Upper lobe of left lung (tissue), 4 donors: Measurements from ENCODE around the gene ADAMTS7.
"Not testable (repeated sequence)": the region's sequence is repeated elsewhere in the genome, so short reads cannot be mapped to it uniquely, and the experiment has no call there.

Source experiments
- EP300 ChIP-seq, 4 donors: sonication (generic); formaldehyde crosslinking; IDR thresholded peaks; one replicate each; pipeline ENCODE4 v1.5.1; 2017; ENCODE audit warnings: antibody characterized with exemption in 4 of 4, control low read depth in 2 of 4
- POLR2A ChIP-seq, 4 donors: fragments of 450-650 bp; IDR thresholded peaks; one replicate each; pipeline ENCODE4 v1.5.1; 2016 to 2017; ENCODE audit warnings: antibody characterized with exemption in 4 of 4, mild to moderate bottlenecking in 2 of 4
- POLR2AphosphoS5 ChIP-seq, 2 donors: sonication (generic); formaldehyde crosslinking; IDR thresholded peaks; one replicate each; pipeline ENCODE4 v1.5.1; 2017; ENCODE audit warnings: antibody characterized with exemption in 2 of 2
- TF ChIP-seq, protein P1 (sequence below), 6 experiments: fragments of 450-650 bp in 4 of 6; fragments of 200-600 bp in 2 of 6; sonication (generic) in 2 of 6; IDR thresholded peaks; one replicate each; pipeline ENCODE4 v1.5.1; 2016 to 2019; ENCODE audit warnings: antibody characterized with exemption in 6 of 6

DNA sequence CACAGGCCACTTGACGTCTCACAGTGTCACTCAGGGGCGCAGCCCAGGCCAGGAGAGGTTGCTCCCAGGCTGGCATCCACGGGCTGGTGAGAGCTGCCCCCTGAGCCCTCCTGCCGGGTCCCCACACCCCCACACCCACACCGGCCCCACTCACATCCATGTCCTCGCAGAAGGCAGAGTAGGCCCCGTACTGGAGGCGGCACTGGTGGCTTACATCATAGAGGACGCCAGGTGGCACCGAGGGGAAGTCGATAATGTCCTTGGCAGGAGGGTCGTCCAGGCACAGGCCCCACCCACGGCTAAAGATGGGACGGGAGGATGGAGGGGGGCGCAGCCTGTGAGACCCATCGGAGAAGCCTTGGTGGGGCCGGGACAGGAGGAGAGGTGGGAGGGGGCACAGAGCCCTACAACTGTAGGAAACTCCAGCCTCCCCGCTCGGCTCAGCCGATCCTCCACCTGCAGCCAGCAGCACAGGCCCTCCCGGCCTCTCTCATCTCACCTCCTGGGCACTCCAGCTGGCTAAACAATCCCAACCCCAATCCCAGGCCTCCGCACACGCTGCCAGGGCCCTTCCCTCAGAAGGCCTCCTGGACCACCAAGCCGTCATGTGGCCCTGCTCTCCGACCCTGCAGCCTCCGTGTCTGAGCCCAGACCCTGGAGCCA lies 33.8 kb downstream of the ADAMTS7 start:
- TF ChIP-seq, protein P1, sequence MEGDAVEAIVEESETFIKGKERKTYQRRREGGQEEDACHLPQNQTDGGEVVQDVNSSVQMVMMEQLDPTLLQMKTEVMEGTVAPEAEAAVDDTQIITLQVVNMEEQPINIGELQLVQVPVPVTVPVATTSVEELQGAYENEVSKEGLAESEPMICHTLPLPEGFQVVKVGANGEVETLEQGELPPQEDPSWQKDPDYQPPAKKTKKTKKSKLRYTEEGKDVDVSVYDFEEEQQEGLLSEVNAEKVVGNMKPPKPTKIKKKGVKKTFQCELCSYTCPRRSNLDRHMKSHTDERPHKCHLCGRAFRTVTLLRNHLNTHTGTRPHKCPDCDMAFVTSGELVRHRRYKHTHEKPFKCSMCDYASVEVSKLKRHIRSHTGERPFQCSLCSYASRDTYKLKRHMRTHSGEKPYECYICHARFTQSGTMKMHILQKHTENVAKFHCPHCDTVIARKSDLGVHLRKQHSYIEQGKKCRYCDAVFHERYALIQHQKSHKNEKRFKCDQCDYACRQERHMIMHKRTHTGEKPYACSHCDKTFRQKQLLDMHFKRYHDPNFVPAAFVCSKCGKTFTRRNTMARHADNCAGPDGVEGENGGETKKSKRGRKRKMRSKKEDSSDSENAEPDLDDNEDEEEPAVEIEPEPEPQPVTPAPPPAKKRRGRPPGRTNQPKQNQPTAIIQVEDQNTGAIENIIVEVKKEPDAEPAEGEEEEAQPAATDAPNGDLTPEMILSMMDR (IDR thresholded peaks at IDR 0.05): not testable (repeated sequence)
- not testable (repeated sequence) for TF ChIP-seq POLR2A, POLR2AphosphoS5, EP300 (IDR thresholded peaks at IDR 0.05)
